Stimulated activated CD8-positive, alpha-beta memory T cell treated with anti-CD3 and anti-CD28 coated beads, Interleukin-15, amount 100 ng/mL, for 48 hours (primary cell): ENCODE data around the gene TIMP3.

ENCODE experiments used
- DNase-seq, 2 donors: peaks; one replicate each; pipeline ENCODE4 v3.0.0-alpha.2; 2020; ENCODE audit warnings: low read depth in 2 of 2

TIMP3 gene

GRCh38 chr22:32808038-32808445 is 6.5 kb downstream of the TIMP3 start:
- no peak for DNase-seq

GRCh38 chr22:32809786-32810554 is 8.5 kb downstream of the TIMP3 start:
- no peak for DNase-seq

- DNase-seq, result no peak
Measured at GRCh38 chr22:32810555-32811133, 9.1 kb downstream of the TIMP3 start.

GRCh38 chr22:32811788-32812545 is 10.5 kb downstream of the TIMP3 start:
- no peak for DNase-seq

- DNase-seq, result no peak
Measured at GRCh38 chr22:32814285-32814860, 12.9 kb downstream of the TIMP3 start.

- no peak for DNase-seq
Measured at GRCh38 chr22:32815059-32815458, 13.6 kb downstream of the TIMP3 start.

GRCh38 chr22:32815943-32816342 is 14.4 kb downstream of the TIMP3 start:
- DNase-seq, result no peak

- DNase-seq, result no peak
Measured at GRCh38 chr22:32817137-32817730, 15.7 kb downstream of the TIMP3 start.

GRCh38 chr22:32818446-32819115 is 17.1 kb downstream of the TIMP3 start:
- DNase-seq, result no peak

- no peak for DNase-seq
Measured at GRCh38 chr22:32819120-32819519, 17.6 kb downstream of the TIMP3 start.

GRCh38 chr22:32820131-32821119 is 18.9 kb downstream of the TIMP3 start:
- DNase-seq, result no peak

GRCh38 chr22:32822179-32822877 is 20.8 kb downstream of the TIMP3 start:
- DNase-seq, result no peak

- DNase-seq, result no peak
Measured at GRCh38 chr22:32823024-32823730, 21.7 kb downstream of the TIMP3 start.

- no peak for DNase-seq
Measured at GRCh38 chr22:32824531-32825312, 23.2 kb downstream of the TIMP3 start.

- no peak for DNase-seq
Measured at GRCh38 chr22:32826537-32826936, 25.0 kb downstream of the TIMP3 start.

- DNase-seq, result no peak
Measured at GRCh38 chr22:32827049-32827602, 25.6 kb downstream of the TIMP3 start.

GRCh38 chr22:32828150-32828549 is 26.6 kb downstream of the TIMP3 start:
- DNase-seq, result no peak

- DNase-seq, result no peak
Measured at GRCh38 chr22:32828561-32828960, 27.1 kb downstream of the TIMP3 start.
